Testis (tissue), 3 donors: ENCODE measurements around the gene TERT. TPM values are rescaled to one million over a fixed set of nuclear protein-coding genes. Genes with fewer than 3 reads are reported as not detected.

ENCODE experiments used
- DNase-seq: peaks from one replicate; pipeline ENCODE4 v3.0.0-alpha.2; 2019
- H3K27ac ChIP-seq, 2 donors: fragments of 200-600 bp; sonication (generic); one replicate each; pipeline ENCODE4 v1.5.1; 2019
- H3K27me3 ChIP-seq: fragments of 200-600 bp; sonication (generic); one replicate; pipeline ENCODE4 v1.5.1; 2019
- H3K36me3 ChIP-seq: fragments of 200-600 bp; sonication (generic); one replicate; pipeline ENCODE4 v1.5.1; 2017; ENCODE audit warnings: low read depth; ENCODE audit errors: missing control alignments
- H3K4me1 ChIP-seq: fragments of 200-600 bp; sonication (generic); one replicate; pipeline ENCODE4 v1.5.1; 2019
- H3K4me3 ChIP-seq, 2 donors: fragments of 200-600 bp; sonication (generic); one replicate each; pipeline ENCODE4 v1.5.1; 2017 to 2019
- H3K9me3 ChIP-seq: fragments of 200-600 bp; sonication (generic); one replicate; pipeline ENCODE4 v1.5.1; 2017
- CTCF ChIP-seq, 3 experiments: fragments of 450-650 bp in 2 of 3; fragments of 200-600 bp in 1 of 3; sonication (generic) in 1 of 3; IDR thresholded peaks; one replicate each; pipeline ENCODE4 v1.5.1; 2016 to 2019; ENCODE audit warnings: antibody characterized with exemption in 3 of 3, mild to moderate bottlenecking in 2 of 3, moderate library complexity in 1 of 3
- POLR2A ChIP-seq: fragments of 450-650 bp; IDR thresholded peaks from one replicate; pipeline ENCODE4 v1.6.1; 2017; ENCODE audit warnings: antibody characterized with exemption, mild to moderate bottlenecking, moderate library complexity
- WGBS, 2 donors: methylation state at CpG; one replicate each; pipeline ENCODE4 v1.1.5; 2018; 5-methylcytosine and 5-hydroxymethylcytosine counted together
- intact Hi-C: fragments of 100-400 bp; cut with DNase I; formaldehyde crosslinking; loops from one replicate; pipeline ENCODE4 v1.15.1; 2023; ENCODE audit warnings: low total_unique reads
- polyA plus RNA-seq: library from polyadenylated mRNA; stranded (reverse); fragments of 350-450 nt; fragmentation: Illumina TruSeq; extraction: RNeasy Lipid Tissue Mini Kit (QIAGEN cat#74804); gene quantifications from one replicate; pipeline ENCODE4 v1.2.3, GENCODE V29; 2014; ENCODE audit warnings: low read depth, low replicate concordance; ENCODE audit not compliant: insufficient read depth
- total RNA-seq, 2 donors: library from RNA; depleted of rRNA; stranded (reverse); fragments of >200 nt; gene quantifications; one replicate each; pipeline ENCODE4 v1.2.3, GENCODE V29; 2016

TERT gene
- total and polyA plus RNA-seq, 3 donors from 2014 or later: 2.1 to 5.5 (median 4.4) TPM

DNA sequence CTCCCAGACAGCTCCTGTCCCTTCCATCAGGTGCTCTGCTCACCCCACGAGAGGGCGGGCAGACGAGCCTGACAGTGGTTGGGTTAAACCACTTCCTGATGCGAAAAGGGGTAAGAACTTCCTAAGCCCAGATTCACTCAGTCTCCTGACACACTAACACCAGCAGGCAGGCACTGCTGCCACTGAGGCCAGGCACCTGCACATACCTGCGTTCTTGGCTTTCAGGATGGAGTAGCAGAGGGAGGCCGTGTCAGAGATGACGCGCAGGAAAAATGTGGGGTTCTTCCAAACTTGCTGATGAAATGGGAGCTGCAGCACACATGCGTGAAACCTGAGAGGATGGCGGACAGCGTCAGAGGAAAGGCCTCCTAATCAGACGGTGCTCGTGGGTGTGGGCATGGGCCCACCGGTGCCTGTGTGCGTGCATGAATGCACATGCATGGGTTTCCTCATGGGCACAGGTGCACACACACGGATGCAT lies 39.7 kb downstream of the TERT start:
- Histone ChIP-seq H3K4me1 (no peaks in the 10 kb centered on the region), H3K9me3 (no peaks in the 10 kb centered on the region), H3K27ac (no peak overlapping the region), H3K4me3 (no peak overlapping the region), H3K36me3 (no peaks in the 10 kb centered on the region), H3K27me3 (no peaks in the 10 kb centered on the region)
- no peak for TF ChIP-seq CTCF (IDR thresholded peaks at IDR 0.05)
- TF ChIP-seq POLR2A: no peak
- 71 to 76% methylated on average over 11 to 16 of the region's 16 CpGs for WGBS, 2 donors
- DNase-seq: no peak
- intact Hi-C loops: no loop called here

DNA sequence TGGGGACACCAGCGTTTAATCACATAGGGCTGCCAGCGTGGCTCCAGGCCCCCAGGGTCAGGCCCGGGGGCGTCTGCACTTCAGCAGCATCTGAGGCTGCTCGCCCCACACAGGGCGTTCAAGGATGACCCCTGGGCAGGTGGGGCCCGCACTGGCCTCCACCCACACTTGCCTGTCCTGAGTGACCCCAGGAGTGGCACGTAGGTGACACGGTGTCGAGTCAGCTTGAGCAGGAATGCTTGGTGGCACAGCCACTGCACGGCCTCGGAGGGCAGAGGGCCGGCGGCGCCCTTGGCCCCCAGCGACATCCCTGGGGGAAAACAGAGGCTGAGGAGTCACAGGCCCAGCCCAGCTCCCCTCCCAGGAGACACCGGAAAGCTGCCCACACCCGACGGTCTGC lies 40.7 kb downstream of the TERT start:
- H3K27me3 ChIP-seq: no peaks in the 10 kb centered on the region
- TF ChIP-seq POLR2A: no peak
- TF ChIP-seq CTCF (IDR thresholded peaks at IDR 0.05): no peak
- no peak overlapping the region for H3K4me3 ChIP-seq
- DNase-seq: no peak
- 89 to 100% methylated on average over 6 to 19 of the region's 19 CpGs for WGBS, 2 donors
- no peaks in the 10 kb centered on the region for H3K9me3 ChIP-seq
- H3K36me3 ChIP-seq: no peaks in the 10 kb centered on the region
- H3K4me1 ChIP-seq: no peaks in the 10 kb centered on the region
- intact Hi-C loops: no loop called here
- no peak overlapping the region for H3K27ac ChIP-seq

DNA sequence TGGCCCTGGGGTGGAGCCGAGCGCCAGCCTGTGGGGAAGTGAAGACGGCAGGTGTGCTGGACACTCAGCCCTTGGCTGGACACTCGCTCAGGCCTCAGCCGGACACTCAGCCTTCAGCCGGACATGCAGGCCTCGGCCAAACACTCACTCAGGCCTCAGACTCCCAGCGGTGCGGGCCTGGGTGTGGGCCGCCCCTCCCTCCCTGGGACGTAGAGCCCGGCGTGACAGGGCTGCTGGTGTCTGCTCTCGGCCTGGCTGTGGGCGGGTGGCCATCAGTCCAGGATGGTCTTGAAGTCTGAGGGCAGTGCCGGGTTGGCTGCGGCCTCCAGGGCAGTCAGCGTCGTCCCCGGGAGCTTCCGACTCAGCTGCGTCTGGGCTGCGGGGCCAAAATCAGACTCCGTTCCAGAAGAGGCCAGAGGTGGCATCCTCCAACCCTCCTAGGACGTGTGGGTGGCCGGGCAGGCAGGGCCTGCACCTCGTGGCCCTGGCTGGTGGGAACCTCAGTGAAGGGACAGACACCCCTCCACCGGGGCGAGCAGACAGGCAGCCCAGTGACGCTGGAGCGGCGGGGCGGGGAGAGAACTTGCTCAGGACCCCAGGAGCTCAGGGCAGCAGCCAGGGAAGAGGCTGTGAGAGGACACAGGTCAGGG lies 41.3 kb downstream of the TERT start:
- Histone ChIP-seq H3K27ac (no peak overlapping the region), H3K4me3 (no peak overlapping the region), H3K36me3 (no peaks in the 10 kb centered on the region), H3K9me3 (no peaks in the 10 kb centered on the region), H3K27me3 (no peaks in the 10 kb centered on the region), H3K4me1 (no peaks in the 10 kb centered on the region)
- DNase-seq: no peak
- intact Hi-C loops: no loop called here
- WGBS, 2 donors: 87 to 90% methylated on average over 2 to 30 of the region's 33 CpGs
- no peak for TF ChIP-seq CTCF (IDR thresholded peaks at IDR 0.05)
- no peak for TF ChIP-seq POLR2A

GRCh38 chr5:1252681-1253080 lies 42.2 kb downstream of the TERT start:
- no peak for TF ChIP-seq CTCF (IDR thresholded peaks at IDR 0.05)
- no peak for TF ChIP-seq POLR2A
- no peak overlapping the region for H3K27ac ChIP-seq
- WGBS, 2 donors: 86 to 92% methylated on average over 9 of the region's 9 CpGs
- DNase-seq: no peak
- H3K4me3 ChIP-seq: no peak overlapping the region
- no peaks in the 10 kb centered on the region for H3K9me3 ChIP-seq
- H3K36me3 ChIP-seq: no peaks in the 10 kb centered on the region
- H3K4me1 ChIP-seq: no peaks in the 10 kb centered on the region
- H3K27me3 ChIP-seq: no peaks in the 10 kb centered on the region
- intact Hi-C loops: no loop called here
